PC-3 (cell line): ENCODE data around the gene ZNF136. TPM values are rescaled to one million over a fixed set of nuclear protein-coding genes. Genes with fewer than 3 reads are reported as not detected.

ENCODE experiments used
- ATAC-seq: fragments of 200-7000 bp; cut with Tn5 transposase; 2 replicates; pipeline ENCODE4 v1.9.1; 2020; ENCODE audit warnings: mild to moderate bottlenecking, moderate library complexity
- BruUV-seq: library from RNA; stranded (reverse); fragments of 400-500 nt; replicated peaks from 2 replicates; lab custom pipeline; 2021; lab: Mats Ljungman, UMichigan
- CTCF ChIA-PET: fragments of 300-600 bp; sonication (Branson Sonifier 250); formaldehyde crosslinking; loops from one replicate; lab custom pipeline; 2022; ENCODE audit warnings: antibody characterized with exemption; lab: Charles Lee
- POLR2A ChIA-PET: fragments of 300-600 bp; sonication (Branson Sonifier 250); formaldehyde crosslinking; loops from one replicate; lab custom pipeline; 2022; ENCODE audit warnings: antibody characterized with exemption; ENCODE audit not compliant: unreplicated experiment; lab: Charles Lee
- DNase-seq: peaks from one replicate; pipeline ENCODE4 v3.0.0-alpha.2; 2015
- H2AFZ ChIP-seq: fragments of 300-600 bp; sonication (generic); 2 replicates; pipeline ENCODE4 v1.6.0; 2016; ENCODE audit warnings: antibody characterized with exemption, low read length
- H3F3A ChIP-seq: fragments of 300-600 bp; sonication (generic); one replicate; pipeline ENCODE4 v1.6.0; 2017; ENCODE audit warnings: antibody characterized with exemption, low read length, control low read depth, mild to moderate bottlenecking; ENCODE audit not compliant: unreplicated experiment
- H3K27ac ChIP-seq: fragments of 300-600 bp; sonication (generic); 2 replicates; pipeline ENCODE4 v1.5.1; 2016; ENCODE audit warnings: mild to moderate bottlenecking, low read length
- H3K27me3 ChIP-seq: fragments of 300-600 bp; sonication (generic); 2 replicates; pipeline ENCODE4 v1.6.1; 2016; ENCODE audit warnings: low read length, mixed read lengths
- H3K36me3 ChIP-seq: fragments of 300-600 bp; sonication (generic); 2 replicates; pipeline ENCODE4 v1.6.1; 2016; ENCODE audit warnings: low read depth, mixed run types, low read length, mixed read lengths
- H3K4me1 ChIP-seq: fragments of 300-600 bp; sonication (generic); 2 replicates; pipeline ENCODE4 v1.5.1; 2016; ENCODE audit warnings: low read length; ENCODE audit not compliant: insufficient read depth
- H3K4me2 ChIP-seq: fragments of 300-600 bp; sonication (generic); 2 replicates; pipeline ENCODE4 v1.6.0; 2016; ENCODE audit warnings: low read length
- H3K4me3 ChIP-seq: fragments of 300-600 bp; sonication (generic); 2 replicates; pipeline ENCODE4 v1.5.1; 2016; ENCODE audit warnings: mild to moderate bottlenecking, low read length, mixed read lengths
- H3K79me2 ChIP-seq: fragments of 300-600 bp; sonication (generic); 2 replicates; pipeline ENCODE4 v1.6.1; 2017; ENCODE audit warnings: low read length, mixed read lengths
- H3K9ac ChIP-seq: fragments of 300-600 bp; sonication (generic); 2 replicates; pipeline ENCODE4 v1.6.0; 2016; ENCODE audit warnings: mild to moderate bottlenecking, low read length
- H3K9me2 ChIP-seq: fragments of 300-600 bp; sonication (generic); replicated peaks from 2 replicates; pipeline ENCODE4 v1.6.1; 2016; ENCODE audit warnings: mixed run types, low read length, mixed read lengths
- H3K9me3 ChIP-seq: fragments of 300-600 bp; sonication (generic); 2 replicates; pipeline ENCODE4 v1.6.1; 2016; ENCODE audit warnings: low read length, mixed read lengths
- H4K20me1 ChIP-seq: fragments of 300-600 bp; sonication (generic); 2 replicates; pipeline ENCODE4 v1.6.1; 2016; ENCODE audit warnings: low read length, mixed read lengths
- CTCF ChIP-seq: fragments of 300-600 bp; sonication (generic); conservative IDR thresholded peaks from 2 replicates; pipeline ENCODE4 v1.5.1; 2017; ENCODE audit warnings: antibody characterized with exemption, low read depth, mild to moderate bottlenecking, low read length
- EZH2 ChIP-seq: fragments of 300-600 bp; sonication (generic); IDR thresholded peaks from one replicate; pipeline ENCODE4 v1.6.1; 2017; ENCODE audit warnings: antibody characterized with exemption, mild to moderate bottlenecking, low read length; ENCODE audit not compliant: unreplicated experiment
- EZH2phosphoT487 ChIP-seq: fragments of 300-600 bp; sonication (generic); IDR thresholded peaks from 2 replicates; pipeline ENCODE4 v1.6.1; 2018; ENCODE audit warnings: mild to moderate bottlenecking, antibody characterized with exemption, low read length, borderline replicate concordance
- intact Hi-C: fragments of 100-400 bp; cut with micrococcal nuclease; formaldehyde crosslinking; loops from 2 replicates; pipeline ENCODE4 v1.9.0; 2023
- total RNA-seq: library from RNA; depleted of rRNA; stranded (reverse); fragments of >200 nt; gene quantifications from 2 replicates; pipeline ENCODE4 v1.2.3, GENCODE V29; 2014

ZNF136 gene
- total RNA-seq, 1 experiment from 2014 or later, result 7.9 TPM

- peaks cover 12% of the 10 kb centered on the region for H3K36me3 ChIP-seq
- no peak overlapping the region for H3K9ac ChIP-seq
- CTCF ChIA-PET, result no interaction called here
- H4K20me1 ChIP-seq, result no peaks in the 10 kb centered on the region
- no peak overlapping the region for H3K4me3 ChIP-seq
- no peaks in the 10 kb centered on the region for H3K9me2 ChIP-seq
- H3K4me1 ChIP-seq, result no peaks in the 10 kb centered on the region
- no peak overlapping the region for H3K27ac ChIP-seq
- DNase-seq (no peak), ATAC-seq (no peak)
- H3K27me3 ChIP-seq, result no peaks in the 10 kb centered on the region
- peaks cover 53% of the 10 kb centered on the region for H3K9me3 ChIP-seq
- intact Hi-C loops, result no loop called here
- H2AFZ ChIP-seq, result no peak overlapping the region
- no peaks in the 10 kb centered on the region for H3F3A ChIP-seq
- no peak for TF ChIP-seq EZH2
- no peak for TF ChIP-seq EZH2phosphoT487
- TF ChIP-seq CTCF, result no peak
- POLR2A ChIA-PET, result no interaction called here
- H3K79me2 ChIP-seq, result no peaks in the 10 kb centered on the region
- BruUV-seq, result no TSS peak
- H3K4me2 ChIP-seq, result no peak overlapping the region
Observed at GRCh38 chr19:12230751-12231733, 68.1 kb downstream of the ZNF136 start.

- Histone ChIP-seq H3K79me2 (no peaks in the 10 kb centered on the region), H3K27ac (no peak overlapping the region), H3K9me3 (peaks cover 44% of the 10 kb centered on the region), H3K4me1 (no peaks in the 10 kb centered on the region), H3F3A (no peaks in the 10 kb centered on the region), H3K27me3 (no peaks in the 10 kb centered on the region), H3K9ac (no peak overlapping the region), H3K4me2 (no peak overlapping the region), H3K4me3 (no peak overlapping the region), H3K9me2 (no peaks in the 10 kb centered on the region), H4K20me1 (no peaks in the 10 kb centered on the region), H2AFZ (no peak overlapping the region), H3K36me3 (peaks cover 9% of the 10 kb centered on the region)
- ATAC-seq (no peak), DNase-seq (no peak)
- no TSS peak for BruUV-seq
- intact Hi-C loops, result no loop called here
- CTCF ChIA-PET, result no interaction called here
- no peak for TF ChIP-seq EZH2
- no peak for TF ChIP-seq CTCF
- TF ChIP-seq EZH2phosphoT487, result no peak
- POLR2A ChIA-PET, result no interaction called here
Observed at GRCh38 chr19:12232961-12233360, 70.1 kb downstream of the ZNF136 start.
